LNCAP (cell line): ENCODE results near the gene TTYH3.

Experiments
- CTCF ChIP-seq: fragments of 450-650 bp; IDR thresholded peaks from 2 replicates; pipeline ENCODE4 v1.5.1; 2017; ENCODE audit warnings: mild to moderate bottlenecking

TTYH3 gene

GRCh38 chr7:2646680-2647571 is 15.1 kb downstream of the TTYH3 start:
- no peak for TF ChIP-seq CTCF

- no peak for TF ChIP-seq CTCF
Measured at GRCh38 chr7:2647594-2648172, 15.9 kb downstream of the TTYH3 start.

GRCh38 chr7:2649139-2649838 is 17.5 kb downstream of the TTYH3 start:
- no peak for TF ChIP-seq CTCF

- no peak for TF ChIP-seq CTCF
Measured at GRCh38 chr7:2649991-2650390, 18.2 kb downstream of the TTYH3 start.

GRCh38 chr7:2650451-2650850 is 18.7 kb downstream of the TTYH3 start:
- TF ChIP-seq CTCF = no peak

- TF ChIP-seq CTCF = no peak
Measured at GRCh38 chr7:2651336-2651735, 19.6 kb downstream of the TTYH3 start.

GRCh38 chr7:2651847-2652735 is 20.3 kb downstream of the TTYH3 start:
- no peak for TF ChIP-seq CTCF
